ENCODE data around the gene INSR. TPM values are rescaled to one million over a fixed set of nuclear protein-coding genes. Genes with fewer than 3 reads are reported as not detected.

INSR gene
- total and polyA plus RNA-seq, 2 of the 8 experiments (the other 6 are each of a cell fraction or from before 2014, with no cell fraction given), result 13.1 to 48.7 TPM

DNA sequence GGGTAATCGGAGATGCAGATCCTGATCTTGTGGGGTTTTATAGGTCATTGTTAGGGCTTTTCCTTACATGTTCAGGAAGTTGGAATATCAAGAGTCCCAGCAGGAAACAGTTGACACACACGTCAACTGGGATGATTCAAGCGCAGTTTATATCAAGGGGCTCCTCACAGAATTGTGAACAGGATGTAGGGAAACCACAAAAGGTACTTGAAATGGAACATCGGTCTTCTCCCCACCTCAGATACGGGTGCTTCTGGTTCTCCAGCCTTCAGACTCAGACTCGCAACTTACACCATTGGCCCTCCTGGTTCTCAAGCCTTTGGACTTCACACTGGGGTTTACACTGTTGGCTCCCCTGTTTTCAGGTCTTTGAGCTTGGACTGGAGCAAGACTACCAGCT lies 205.2 kb downstream of the INSR start:
- Histone ChIP-seq H3K4me1 (replicated peaks in 1 of 4; ENCODE audit: control insufficient read depth in 3 of 4, insufficient read depth in 4 of 4, low read length in 3 of 4) (no peaks in the 10 kb centered on the region), H3K14ac (ENCODE audit: insufficient read length) (no peak overlapping the region), H4K20me1 (replicated peaks in 1 of 2; ENCODE audit: control insufficient read depth in 1 of 2, insufficient read depth in 2 of 2, low read length in 2 of 2) (no peaks in the 10 kb centered on the region), H2BK20ac (ENCODE audit: low read length) (no peak overlapping the region), H4K5ac (ENCODE audit: insufficient read length, low read depth, low read length) (no peak overlapping the region), H3K9me3 (ENCODE audit: insufficient read depth in 2 of 2, low read depth in 1 of 2, low read length in 1 of 2) (peaks cover 50 to 75% of the 10 kb centered on the region in 2 experiments), H3K23ac (ENCODE audit: insufficient read length) (no peak overlapping the region), H3K4me2 (ENCODE audit: insufficient read depth in 1 of 2, low read depth in 2 of 2, low read length in 2 of 2) (no peak overlapping the region), H2BK12ac (ENCODE audit: low read depth, low read length) (no peak overlapping the region), H2BK15ac (ENCODE audit: low read length) (no peak overlapping the region), H3K4me3 (ENCODE audit: extremely low read depth in 1 of 4, insufficient read depth in 2 of 4, low read depth in 3 of 4, low read length in 4 of 4) (no peak overlapping the region), H2AK5ac (ENCODE audit: low read depth, low read length) (no peak overlapping the region), H4K8ac (ENCODE audit: extremely low read depth, insufficient read depth, low read length) (no peak overlapping the region), H3K79me2 (ENCODE audit: control insufficient read depth in 1 of 2, insufficient read depth in 2 of 2, low read length in 2 of 2) (no peaks in the 10 kb centered on the region), H3K27me3 (replicated peaks in 1 of 4; ENCODE audit: control insufficient read depth in 3 of 4, extremely low read depth in 1 of 4, insufficient read depth in 3 of 4, low read length in 3 of 4) (no peaks in the 10 kb centered on the region), H3K23me2 (ENCODE audit: low read depth, low read length) (no peaks in the 10 kb centered on the region), H3K36me3 (ENCODE audit: control insufficient read depth in 2 of 4, insufficient read depth in 4 of 4, low read length in 3 of 4) (peaks cover 4 to 54% (median 18%) of the 10 kb centered on the region in 4 experiments; a peak in 7 of 8 replicates), H3K27ac (ENCODE audit: low read depth, low read length) (no peak overlapping the region), H3K56ac (replicated peaks; ENCODE audit: insufficient read length, low read depth, low read length) (no peak overlapping the region), H2BK120ac (replicated peaks; ENCODE audit: low read depth, low read length) (no peak overlapping the region), H2AFZ (ENCODE audit: low read length) (no peak overlapping the region), H3K18ac (ENCODE audit: extremely low read depth, low read length) (no peak overlapping the region), H2BK5ac (ENCODE audit: low read depth, low read length) (no peak overlapping the region), H3K79me1 (ENCODE audit: low read depth, low read length) (no peaks in the 10 kb centered on the region), H3K4ac (replicated peaks; ENCODE audit: insufficient read length, low read depth, low read length) (no peak overlapping the region), H4K91ac (replicated peaks; ENCODE audit: insufficient read length, low read length) (no peak overlapping the region), H3K9ac (replicated peaks in 1 of 4; ENCODE audit: extremely low read depth in 1 of 4, low read depth in 3 of 4, low read length in 3 of 4) (no peak overlapping the region)
- POLR2A ChIA-PET (ENCODE audit: partially characterized antibody), result interaction anchor here (1.2 to 2.2 kb wide), 2 partner anchors 8 to 10 kb away, joined by 3 to 7 read pairs; no protein-coding TSS in a partner anchor
- CTCF ChIA-PET (ENCODE audit: partially characterized antibody), result no interaction called here
- DNase-seq (ENCODE audit: low read depth in 1 of 2, low spot score in 2 of 2) (no peak), FAIRE-seq (no peak)
- 88% methylated on average over 6 of the region's 6 CpGs; no CpG with 5 or more reads in 1 of the 2 experiments for WGBS, 2 experiments (ENCODE audit: extremely low coverage in 1 of 2, insufficient coverage in 1 of 2, insufficient read length in 1 of 2, insufficient replicate concordance in 2 of 2, low coverage in 1 of 2, low lambda C conversion rate in 2 of 2, missing lambda C conversion rate in 1 of 2)
- TF ChIP-seq RXRA (IDR thresholded peaks at IDR 0.05; ENCODE audit: insufficient read depth, low read depth, low read length) (no peak), NANOG (IDR thresholded peaks at IDR 0.05; ENCODE audit: insufficient read depth, low read depth, low read length, poor library complexity, severe bottlenecking) (no peak), JUN (IDR thresholded peaks at IDR 0.05; ENCODE audit: low read depth, low read length) (no peak), RFX5 (IDR thresholded peaks at IDR 0.05; ENCODE audit: borderline replicate concordance, low read depth, low read length) (no peak), E2F6 (IDR thresholded peaks at IDR 0.05) (no peak), JUND (IDR thresholded peaks at IDR 0.05; ENCODE audit: low read length) (no peak), ZNF274 (IDR thresholded peaks at IDR 0.05; ENCODE audit: borderline replicate concordance, extremely low read depth, low read length) (no peak), SP2 (IDR thresholded peaks at IDR 0.05; ENCODE audit: low read length) (no peak), KDM1A (IDR thresholded peaks at IDR 0.05; ENCODE audit: borderline replicate concordance, low read length) (no peak), POU5F1 (IDR thresholded peaks at IDR 0.05; ENCODE audit: low read depth, low read length) (no peak), HDAC6 (IDR thresholded peaks at IDR 0.05; ENCODE audit: low read depth, low read length) (no peak), CBX5 (IDR thresholded peaks at IDR 0.05; ENCODE audit: low read depth, low read length) (no peak), EZH2 (IDR thresholded peaks at IDR 0.05; ENCODE audit: low read depth, low read length, severe bottlenecking) (no peak), TEAD4 (IDR thresholded peaks at IDR 0.05; ENCODE audit: low read depth, low read length) (no peak)

Data from H1 (cell line).